NCI-H526 (cell line): ENCODE measurements around the gene MPP1.

ENCODE experiments used
- DNase-seq, 2 experiments: peaks; one replicate each; lab custom pipeline; 2025; lab: John Stamatoyannopoulos, UW

Gene MPP1

DNA sequence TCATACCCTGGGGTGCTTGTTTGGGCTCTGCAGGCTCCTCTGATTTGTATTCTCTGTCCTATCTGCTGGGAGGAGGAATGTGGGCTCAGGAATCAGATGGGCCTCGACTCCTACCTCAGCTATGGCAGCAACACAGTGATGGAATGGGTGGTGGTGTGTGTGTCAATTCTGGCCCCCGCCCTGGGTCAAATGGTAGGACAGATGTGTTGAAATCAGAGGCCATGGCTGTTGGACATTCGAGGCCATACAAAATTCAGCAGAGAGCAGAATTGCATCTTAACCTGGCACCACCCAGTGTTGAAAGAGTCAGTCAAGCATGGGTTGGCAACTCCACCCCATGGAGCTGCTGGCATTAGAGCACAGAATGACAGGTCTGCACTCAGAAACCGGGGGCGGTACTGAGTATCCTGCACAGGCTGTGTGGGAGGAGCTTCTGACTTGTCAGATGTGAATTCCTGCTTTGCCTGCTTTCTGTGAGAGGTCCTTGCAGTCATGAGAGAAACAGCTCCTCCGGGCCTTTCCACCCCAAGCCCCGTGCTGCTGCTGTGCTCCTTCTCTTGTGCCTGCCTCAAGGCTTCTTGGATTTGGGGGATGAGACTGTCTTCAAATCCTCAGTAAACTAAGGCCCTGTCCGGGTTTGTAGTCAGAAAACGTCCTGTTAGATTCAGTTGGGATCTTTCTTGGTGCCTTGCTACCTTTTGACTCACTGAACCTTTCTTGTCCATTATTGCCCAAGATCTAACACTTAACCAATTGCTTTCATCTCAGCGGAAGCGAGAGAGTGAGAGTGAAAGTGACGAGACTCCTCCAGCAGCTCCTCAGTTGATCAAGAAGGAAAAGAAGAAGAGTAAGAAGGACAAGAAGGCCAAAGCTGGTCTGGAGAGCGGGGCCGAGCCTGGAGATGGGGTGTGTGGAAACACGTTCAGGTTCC, 29.6 kb downstream of the MPP1 start:
- peak in 1 of 2 experiments; percentile 35 for DNase-seq

- DNase-seq, result no peak
These were observed 30.7 kb downstream of the MPP1 start for GRCh38 chrX:154774622-154775021.

- DNase-seq, result peak; percentile 99 to 100
These were observed 42.6 kb downstream of the MPP1 start, which contains the start of gene DKC1 for GRCh38 chrX:154762537-154763296. TSS of gene DKC1 (plus strand) at chrX:154762864. CDS start at chrX:154762966, 102 bp downstream.

- peak; percentile 34 to 47 for DNase-seq
These were observed 43.2 kb downstream of the MPP1 start for GRCh38 chrX:154761977-154762536.

DNA sequence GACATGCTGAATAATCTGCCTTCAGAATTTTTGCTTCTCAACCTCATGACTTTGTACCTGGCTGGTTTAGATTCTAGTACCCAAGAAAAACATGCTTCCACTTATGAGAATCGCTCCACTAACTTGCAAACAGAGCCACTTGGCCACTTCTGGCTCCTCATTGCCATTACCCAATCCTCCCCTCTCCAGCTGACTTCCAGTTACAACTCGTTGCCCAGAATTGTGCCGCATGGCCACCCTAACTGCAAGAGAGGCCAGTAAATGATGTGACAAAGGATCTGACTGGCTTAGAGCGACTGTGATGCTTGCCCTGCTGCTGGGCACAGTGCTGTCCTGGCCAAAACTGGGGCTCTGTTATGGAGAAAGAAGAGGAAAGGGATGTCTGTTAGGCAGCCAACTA, 46.6 kb downstream of the MPP1 start:
- DNase-seq, result no peak

GRCh38 chrX:154751669-154752271, 53.5 kb downstream of the MPP1 start:
- no peak for DNase-seq

GRCh38 chrX:154751203-154751668, 54.0 kb downstream of the MPP1 start:
- no peak for DNase-seq

DNA sequence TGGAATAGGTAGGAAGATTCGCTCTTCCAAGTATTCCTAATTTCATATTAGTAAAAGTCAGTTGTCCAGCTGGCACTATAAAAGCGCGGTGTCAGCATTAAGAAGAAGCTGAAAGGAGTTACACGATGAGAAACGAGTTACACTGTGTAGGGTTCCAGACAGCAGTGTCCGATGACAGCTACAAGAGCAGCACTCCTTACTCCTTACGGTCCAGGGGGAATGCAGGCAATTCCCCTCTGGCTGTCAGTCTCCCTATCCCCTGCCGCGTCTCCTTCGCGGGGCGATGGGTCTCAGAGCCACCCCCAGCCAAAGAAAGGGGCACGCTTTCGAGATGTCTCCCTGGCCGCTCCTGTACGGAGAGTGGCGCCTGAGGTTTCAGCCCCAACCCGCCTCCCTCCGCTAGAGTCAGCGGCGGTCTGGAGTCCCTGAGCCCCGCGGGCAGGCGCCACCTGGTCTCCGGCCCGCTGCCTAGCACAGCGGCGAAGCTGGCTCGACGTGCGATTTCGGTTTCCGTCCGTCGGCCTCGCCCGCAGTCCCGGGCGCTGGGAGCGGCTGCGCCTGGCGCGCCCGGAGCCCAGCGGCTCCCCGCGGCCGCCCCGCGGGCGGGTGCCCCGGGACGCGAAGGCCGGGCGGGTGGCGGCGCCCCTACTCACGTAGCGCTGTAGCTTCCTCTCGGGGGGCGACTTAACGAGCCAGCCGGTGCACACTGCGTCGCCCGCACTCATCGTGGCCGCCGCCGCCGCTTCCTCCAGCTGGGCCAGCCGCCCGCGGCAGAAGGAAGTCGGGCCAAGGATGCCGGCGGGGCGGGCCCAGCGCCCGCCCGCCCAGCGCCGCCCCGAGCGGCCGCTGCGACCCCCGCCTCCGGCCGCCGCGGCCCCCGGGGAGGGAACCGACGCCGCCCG, 54.7 kb downstream of the MPP1 start, which contains the start of gene GAB3:
GAB3 (minus strand) TSS at position 777 of the 902 bp plus-strand sequence; CDS start at position 725, 52 bp downstream.
- peak; percentile 35 to 77 for DNase-seq

DNA sequence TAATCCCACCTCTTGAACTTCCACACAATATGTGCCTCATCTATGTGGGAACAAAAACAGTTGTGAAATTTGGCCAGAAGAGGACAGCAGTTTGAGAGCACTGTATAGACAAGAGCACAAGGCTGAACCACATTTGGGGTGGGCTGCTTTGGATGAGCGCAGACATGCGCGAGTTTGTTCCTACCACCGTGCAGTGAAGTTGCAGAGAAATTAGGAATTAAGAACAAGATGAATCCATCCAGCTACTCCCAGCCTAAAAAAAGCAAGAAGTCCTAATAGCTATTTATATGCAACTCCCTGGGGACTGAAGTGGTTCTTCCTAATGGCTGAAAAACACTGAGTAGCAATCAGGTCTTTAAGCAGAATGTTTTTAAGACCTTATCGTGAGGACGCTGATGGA, 55.4 kb downstream of the MPP1 start:
- DNase-seq, result no peak

- peak; percentile 58 to 85 for DNase-seq
These were observed 56.5 kb downstream of the MPP1 start for GRCh38 chrX:154748712-154749339.

- no peak for DNase-seq
These were observed 62.7 kb downstream of the MPP1 start for GRCh38 chrX:154742613-154743012.

- no peak for DNase-seq
These were observed 65.3 kb downstream of the MPP1 start for GRCh38 chrX:154739952-154740465.

GRCh38 chrX:154738011-154738738, 67.1 kb downstream of the MPP1 start:
- DNase-seq, result no peak

GRCh38 chrX:154737136-154737535, 68.1 kb downstream of the MPP1 start:
- no peak for DNase-seq

DNA sequence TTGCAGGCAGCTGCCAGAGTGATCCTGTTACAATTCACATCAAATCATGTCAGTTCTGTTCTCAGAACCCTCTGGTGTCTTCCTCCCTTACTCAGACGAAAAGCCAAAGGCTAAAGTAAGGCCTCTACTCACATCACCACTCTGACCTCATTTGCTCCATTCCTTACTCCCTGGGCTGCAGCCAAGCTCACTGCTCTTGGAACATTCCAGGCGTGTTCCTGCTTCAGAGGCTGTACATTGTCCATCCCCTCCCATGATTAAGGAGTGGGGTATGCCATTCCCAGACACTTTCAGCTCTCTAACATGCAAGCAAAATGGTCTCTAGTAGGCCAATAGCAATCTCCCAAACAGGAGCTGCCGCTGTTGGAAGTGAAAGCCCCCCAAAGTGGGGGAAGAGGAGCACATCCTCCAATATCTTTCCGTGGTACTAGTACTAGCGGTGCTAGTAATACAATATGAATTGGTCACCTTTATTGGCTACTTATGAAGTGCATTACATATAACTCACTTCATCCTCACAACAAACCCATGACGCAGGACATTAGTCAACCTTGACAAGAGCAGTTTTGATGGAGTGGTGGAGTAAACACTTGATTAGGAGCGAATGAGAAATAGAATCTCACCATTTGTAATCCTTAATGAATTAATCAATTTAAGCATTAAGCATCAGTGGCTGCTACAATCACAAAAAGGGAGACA, 69.4 kb downstream of the MPP1 start:
- no peak for DNase-seq

DNA sequence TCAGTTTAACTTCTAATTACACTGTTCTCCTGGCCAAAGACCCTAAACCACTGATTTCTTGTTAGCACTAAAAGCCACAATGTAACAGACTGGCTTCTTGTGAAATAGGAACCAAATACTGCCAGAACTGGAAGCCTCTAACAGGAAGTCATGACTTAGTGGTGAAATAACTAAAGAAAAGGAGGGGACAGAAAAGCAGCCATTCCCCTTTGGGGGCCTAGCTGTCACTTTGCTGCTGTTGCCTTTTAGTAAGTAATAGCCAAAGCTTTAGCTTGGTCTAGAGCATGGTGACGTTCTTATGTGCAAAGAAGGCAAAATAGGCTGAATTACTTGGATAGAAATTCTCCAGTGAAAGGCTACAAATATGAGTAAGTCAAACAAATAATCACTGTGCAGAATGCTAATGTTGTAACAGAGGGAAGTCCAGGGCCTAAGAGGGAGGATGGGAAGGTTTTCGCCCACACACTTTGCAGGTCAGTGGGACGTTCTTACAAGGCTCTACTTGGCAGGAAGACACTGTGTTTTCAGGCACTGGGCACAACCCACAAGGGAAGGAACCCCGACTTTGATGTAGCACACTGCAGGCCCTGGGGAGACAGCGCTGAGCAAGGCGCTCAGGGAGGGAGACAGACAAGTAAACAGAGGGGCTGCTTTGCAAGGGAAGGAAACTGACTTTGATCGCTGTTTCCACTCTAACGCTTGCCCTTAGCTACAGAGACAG, 71.1 kb downstream of the MPP1 start:
- DNase-seq, result no peak

GRCh38 chrX:154733066-154733425, 72.2 kb downstream of the MPP1 start:
- no peak for DNase-seq

DNA sequence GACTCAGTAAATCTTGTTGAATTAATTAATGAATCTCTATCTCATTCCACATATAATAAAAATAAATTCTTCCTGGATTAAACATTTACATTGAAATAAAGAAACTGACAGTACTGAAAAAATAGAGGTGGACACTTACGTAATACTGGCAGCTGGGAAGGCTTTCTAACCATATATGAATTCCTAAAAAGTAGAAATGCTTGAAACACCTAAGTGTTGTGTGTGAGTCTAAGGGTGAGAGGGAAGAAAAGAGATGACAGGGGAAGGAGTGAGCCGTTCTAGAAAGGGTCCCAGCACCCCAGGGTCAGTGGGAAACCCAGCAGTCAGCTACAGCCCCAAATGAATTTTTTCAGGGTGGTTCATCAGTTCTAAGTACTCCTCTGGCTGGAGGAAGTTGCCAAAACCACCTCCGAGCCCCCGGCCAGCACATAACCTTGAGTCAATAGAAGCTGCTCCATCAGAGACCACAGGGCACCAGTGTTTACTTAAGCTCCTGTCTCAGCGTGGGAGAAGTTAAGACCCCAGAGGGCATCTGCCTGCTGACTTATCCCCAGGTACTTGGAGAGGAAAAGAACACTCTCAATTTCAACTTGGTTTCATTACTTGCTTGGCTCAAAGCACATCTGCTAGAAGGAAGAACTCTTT, 72.7 kb downstream of the MPP1 start:
- no peak for DNase-seq
